ENCODE measurements around the gene IFNGR2.
A peak's percentile ranks its signal among the peaks of the same experiment; 100 is the strongest.
"Not testable (repeated sequence)": the region's sequence is repeated elsewhere in the genome, so short reads cannot be mapped to it uniquely, and the experiment has no call there.

Gene IFNGR2

GRCh38 chr21:33437140-33437539 is 33.9 kb downstream of the IFNGR2 start:
- no peak for DNase-seq

GRCh38 chr21:33441489-33442477 is 38.6 kb downstream of the IFNGR2 start:
- no peak for DNase-seq

- DNase-seq: no peak
Observed at GRCh38 chr21:33443194-33443593, 40.0 kb downstream of the IFNGR2 start.

GRCh38 chr21:33444499-33444898 is 41.3 kb downstream of the IFNGR2 start:
- no peak for DNase-seq

GRCh38 chr21:33446620-33447019 is 43.4 kb downstream of the IFNGR2 start:
- not testable (repeated sequence) for DNase-seq

GRCh38 chr21:33449616-33450015 is 46.4 kb downstream of the IFNGR2 start:
- DNase-seq: no peak

- no peak for DNase-seq
Observed at GRCh38 chr21:33451634-33452071, 48.4 kb downstream of the IFNGR2 start.

- DNase-seq: no peak
Observed at GRCh38 chr21:33452362-33452761, 49.1 kb downstream of the IFNGR2 start.

GRCh38 chr21:33455686-33456446 is 52.7 kb downstream of the IFNGR2 start:
- DNase-seq: no peak

GRCh38 chr21:33458861-33459260 is 55.6 kb downstream of the IFNGR2 start:
- DNase-seq: no peak

GRCh38 chr21:33461538-33462250 is 58.5 kb downstream of the IFNGR2 start:
- DNase-seq: no peak

- not testable (repeated sequence) for DNase-seq
Observed at GRCh38 chr21:33469183-33469582, 66.0 kb downstream of the IFNGR2 start.

GRCh38 chr21:33470701-33471100 is 67.5 kb downstream of the IFNGR2 start:
- DNase-seq: no peak

- no peak for DNase-seq
Observed at GRCh38 chr21:33473344-33473743, 70.1 kb downstream of the IFNGR2 start.

GRCh38 chr21:33477066-33477465 is 73.9 kb downstream of the IFNGR2 start:
- no peak for DNase-seq

GRCh38 chr21:33478182-33478581 is 75.0 kb downstream of the IFNGR2 start:
- DNase-seq: no peak

- peak in 27 of 56 donors; percentile 1 to 63 (median 40) for DNase-seq
Observed at GRCh38 chr21:33478935-33479678, 75.9 kb downstream of the IFNGR2 start.

- peak; percentile 75 to 99 (median 96) for DNase-seq
Observed at GRCh38 chr21:33479679-33480480, 76.7 kb downstream of the IFNGR2 start, which contains the start of gene TMEM50B. TSS of gene TMEM50B (minus strand) at chr21:33479974. CDS start at chr21:33468885, 11,089 bp downstream.

GRCh38 chr21:33480481-33481103 is 77.4 kb downstream of the IFNGR2 start:
- DNase-seq: no peak

Measured in nucleus accumbens (tissue), 56 donors.